ENCODE results near the gene TUBB2B.

DNA sequence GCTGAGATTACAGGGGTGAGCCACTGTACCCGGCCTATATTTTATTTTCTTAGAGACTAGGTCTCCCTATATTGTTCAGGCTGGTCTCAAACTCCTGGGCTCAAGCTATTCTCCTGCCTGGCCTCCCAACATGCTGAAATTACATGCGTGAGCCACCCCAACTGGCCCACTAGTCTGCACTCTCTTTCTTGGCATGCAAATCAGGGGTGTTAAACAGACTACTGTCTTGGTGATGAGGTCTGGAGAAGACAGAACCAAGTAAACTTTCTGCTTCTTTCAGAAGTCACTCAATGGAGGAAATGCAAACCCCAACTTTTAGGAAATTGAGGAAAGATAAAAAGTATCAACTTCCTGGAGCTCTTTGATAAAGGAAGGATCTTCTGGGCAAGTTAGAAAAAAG, 8.0 kb upstream of the TUBB2B start:
- TF ChIP-seq, protein P1, sequence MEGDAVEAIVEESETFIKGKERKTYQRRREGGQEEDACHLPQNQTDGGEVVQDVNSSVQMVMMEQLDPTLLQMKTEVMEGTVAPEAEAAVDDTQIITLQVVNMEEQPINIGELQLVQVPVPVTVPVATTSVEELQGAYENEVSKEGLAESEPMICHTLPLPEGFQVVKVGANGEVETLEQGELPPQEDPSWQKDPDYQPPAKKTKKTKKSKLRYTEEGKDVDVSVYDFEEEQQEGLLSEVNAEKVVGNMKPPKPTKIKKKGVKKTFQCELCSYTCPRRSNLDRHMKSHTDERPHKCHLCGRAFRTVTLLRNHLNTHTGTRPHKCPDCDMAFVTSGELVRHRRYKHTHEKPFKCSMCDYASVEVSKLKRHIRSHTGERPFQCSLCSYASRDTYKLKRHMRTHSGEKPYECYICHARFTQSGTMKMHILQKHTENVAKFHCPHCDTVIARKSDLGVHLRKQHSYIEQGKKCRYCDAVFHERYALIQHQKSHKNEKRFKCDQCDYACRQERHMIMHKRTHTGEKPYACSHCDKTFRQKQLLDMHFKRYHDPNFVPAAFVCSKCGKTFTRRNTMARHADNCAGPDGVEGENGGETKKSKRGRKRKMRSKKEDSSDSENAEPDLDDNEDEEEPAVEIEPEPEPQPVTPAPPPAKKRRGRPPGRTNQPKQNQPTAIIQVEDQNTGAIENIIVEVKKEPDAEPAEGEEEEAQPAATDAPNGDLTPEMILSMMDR (IDR thresholded peaks at IDR 0.05), result no peak
- TF ChIP-seq POLR2AphosphoS5 (IDR thresholded peaks at IDR 0.05), result no peak

Measured in sigmoid colon (tissue), 4 donors.